B cell (primary cell): ENCODE measurements around the gene DDHD1. TPM values are rescaled to one million over a fixed set of nuclear protein-coding genes. Genes with fewer than 3 reads are reported as not detected.

Source experiments
- ATAC-seq: fragments of 200-7000 bp; cut with Tn5 transposase; one replicate; pipeline ENCODE4 v1.10.0; 2021; ENCODE audit warnings: low read depth, mild to moderate bottlenecking, moderate number of reproducible peaks, moderate library complexity
- CTCF ChIA-PET: fragments of 350-600 bp; sonication (Branson Sonifier 250); formaldehyde crosslinking; loops from one replicate; lab custom pipeline; 2021; ENCODE audit warnings: antibody characterized with exemption, inconsistent platforms; lab: Charles Lee
- POLR2A ChIA-PET: fragments of 350-600 bp; sonication (Branson Sonifier 250); formaldehyde crosslinking; loops from one replicate; lab custom pipeline; 2021; ENCODE audit warnings: antibody characterized with exemption; lab: Charles Lee
- DNase-seq: peaks from one replicate; pipeline ENCODE4 v3.0.0; 2013
- H2AFZ ChIP-seq: 2 replicates; pipeline ENCODE4 v1.6.1; 2012; ENCODE audit warnings: mild to moderate bottlenecking, low read depth, low read length; ENCODE audit not compliant: insufficient read depth, poor library complexity, severe bottlenecking
- H3K27ac ChIP-seq, 2 donors: 1 replicate in 1 of 2; 2 replicates in 1 of 2; pipeline ENCODE4 v1.5.1; 2012 to 2013; ENCODE audit warnings: low read length in 2 of 2, mild to moderate bottlenecking in 2 of 2, moderate library complexity in 1 of 2
- H3K27me3 ChIP-seq, 4 experiments: fragments of 200-600 bp in 1 of 4; sonication (generic) in 1 of 4; replicated peaks in 1 of 4; 1 replicate in 2 of 4; 2 replicates in 2 of 4; pipeline versions ENCODE4 v1.6.1 to v1.7.0; 2013 to 2016; ENCODE audit warnings: low read length in 3 of 4, mild to moderate bottlenecking in 2 of 4, mixed read lengths in 1 of 4, moderate library complexity in 1 of 4; ENCODE audit not compliant: insufficient read depth in 4 of 4, control insufficient read depth in 3 of 4; ENCODE audit errors: control extremely low read depth in 1 of 4
- H3K36me3 ChIP-seq, 2 experiments: replicated peaks in 1 of 2; 1 replicate in 1 of 2; 2 replicates in 1 of 2; pipeline versions ENCODE4 v1.6.1 to v1.7.1; 2013; ENCODE audit warnings: low read length in 1 of 2; ENCODE audit not compliant: insufficient read depth in 2 of 2, control insufficient read depth in 1 of 2; ENCODE audit errors: control extremely low read depth in 1 of 2, extremely low read depth in 1 of 2
- H3K4me1 ChIP-seq, 2 donors: fragments of 200-600 bp in 1 of 2; sonication (generic) in 1 of 2; 1 replicate in 1 of 2; 2 replicates in 1 of 2; pipeline versions ENCODE4 v1.5.1 to v1.6.1; 2013 to 2017; ENCODE audit warnings: low read length in 2 of 2; ENCODE audit not compliant: control insufficient read depth in 2 of 2, insufficient read depth in 2 of 2
- H3K4me2 ChIP-seq: replicated peaks from 2 replicates; pipeline ENCODE3; 2012; ENCODE audit warnings: mild to moderate bottlenecking, low read depth, low read length; ENCODE audit not compliant: poor library complexity, severe bottlenecking
- H3K4me3 ChIP-seq, 5 experiments: fragments of 200-600 bp in 1 of 5; sonication (generic) in 1 of 5; 1 replicate in 3 of 5; 2 replicates in 2 of 5; pipeline versions ENCODE4 v1.5.1 to v1.7.0; 2011 to 2016; ENCODE audit warnings: low read length in 4 of 5, mild to moderate bottlenecking in 4 of 5, low read depth in 2 of 5, control low read depth in 1 of 5, moderate library complexity in 1 of 5; ENCODE audit not compliant: insufficient read depth in 1 of 5; ENCODE audit errors: control extremely low read depth in 1 of 5, extremely low read depth in 1 of 5
- H3K79me2 ChIP-seq: fragments of 200-600 bp; sonication (generic); one replicate; pipeline ENCODE4 v1.6.0; 2016; ENCODE audit warnings: low read length; ENCODE audit not compliant: control insufficient read depth, insufficient read depth
- H3K9ac ChIP-seq: fragments of 200-600 bp; sonication (generic); 2 replicates; pipeline ENCODE4 v1.6.1; 2017; ENCODE audit warnings: mild to moderate bottlenecking, low read length, moderate library complexity
- H3K9me3 ChIP-seq, 3 donors: one replicate each; pipeline versions ENCODE4 v1.6.1 to v1.7.1; 2013; ENCODE audit warnings: low read length in 2 of 3; ENCODE audit not compliant: control insufficient read depth in 2 of 3, insufficient read depth in 1 of 3; ENCODE audit errors: control extremely low read depth in 1 of 3
- H4K20me1 ChIP-seq: 2 replicates; pipeline ENCODE4 v1.6.0; 2012; ENCODE audit warnings: mild to moderate bottlenecking, low read length; ENCODE audit not compliant: insufficient read depth, control insufficient read depth, poor library complexity, severe bottlenecking
- H3K27ac Mint-ChIP-seq: one replicate; pipeline ENCODE4 v1.8.0; 2021; ENCODE audit warnings: mixed read lengths
- H3K27me3 Mint-ChIP-seq: one replicate; pipeline ENCODE4 v1.8.0; 2021; ENCODE audit warnings: mixed read lengths
- H3K4me1 Mint-ChIP-seq: one replicate; pipeline ENCODE4 v1.8.0; 2021; ENCODE audit warnings: mixed read lengths
- H3K4me3 Mint-ChIP-seq: one replicate; pipeline ENCODE4 v1.8.0; 2021; ENCODE audit warnings: mixed read lengths
- H3K9me3 Mint-ChIP-seq: one replicate; pipeline ENCODE4 v1.8.0; 2022; ENCODE audit warnings: mixed read lengths; ENCODE audit not compliant: insufficient read depth
- EZH2 ChIP-seq: IDR thresholded peaks from 2 replicates; pipeline ENCODE4 v1.6.1; 2012; ENCODE audit warnings: borderline replicate concordance, low read depth, mild to moderate bottlenecking, moderate library complexity, low read length; ENCODE audit not compliant: insufficient read depth, poor library complexity, severe bottlenecking
- WGBS: methylation state at CpG from one replicate; pipeline ENCODE4 v1.1.5; 2013; ENCODE audit warnings: missing lambda C conversion rate; ENCODE audit not compliant: insufficient coverage; 5-methylcytosine and 5-hydroxymethylcytosine counted together
- intact Hi-C: fragments of 100-400 bp; cut with micrococcal nuclease; formaldehyde crosslinking; loops from one replicate; pipeline ENCODE4 v1.10.0; 2022
- polyA plus RNA-seq: library from polyadenylated mRNA; depleted of rRNA; stranded (reverse); fragments of >200 nt; gene quantifications from 2 replicates; pipeline ENCODE4 v1.2.3, GENCODE V29; 2012
- total RNA-seq, 2 donors: library from RNA; stranded (reverse); fragments of 120-200 nt in 1 of 2; gene quantifications; 1 replicate in 1 of 2; 2 replicates in 1 of 2; pipeline versions ENCODE4 v1.2.3 to v1.2.4, GENCODE V29; 2013 to 2022
- TF ChIP-seq, protein P1 (sequence below): fragments of 200-600 bp; IDR thresholded peaks from one replicate; pipeline ENCODE4 v1.8.0; 2022; ENCODE audit warnings: antibody characterized with exemption, mild to moderate bottlenecking

DDHD1 gene
- total and polyA plus RNA-seq, 2 donors (not counting 1 experiment from before 2014, with no cell fraction given), result 7.1 to 75.4 TPM

DNA sequence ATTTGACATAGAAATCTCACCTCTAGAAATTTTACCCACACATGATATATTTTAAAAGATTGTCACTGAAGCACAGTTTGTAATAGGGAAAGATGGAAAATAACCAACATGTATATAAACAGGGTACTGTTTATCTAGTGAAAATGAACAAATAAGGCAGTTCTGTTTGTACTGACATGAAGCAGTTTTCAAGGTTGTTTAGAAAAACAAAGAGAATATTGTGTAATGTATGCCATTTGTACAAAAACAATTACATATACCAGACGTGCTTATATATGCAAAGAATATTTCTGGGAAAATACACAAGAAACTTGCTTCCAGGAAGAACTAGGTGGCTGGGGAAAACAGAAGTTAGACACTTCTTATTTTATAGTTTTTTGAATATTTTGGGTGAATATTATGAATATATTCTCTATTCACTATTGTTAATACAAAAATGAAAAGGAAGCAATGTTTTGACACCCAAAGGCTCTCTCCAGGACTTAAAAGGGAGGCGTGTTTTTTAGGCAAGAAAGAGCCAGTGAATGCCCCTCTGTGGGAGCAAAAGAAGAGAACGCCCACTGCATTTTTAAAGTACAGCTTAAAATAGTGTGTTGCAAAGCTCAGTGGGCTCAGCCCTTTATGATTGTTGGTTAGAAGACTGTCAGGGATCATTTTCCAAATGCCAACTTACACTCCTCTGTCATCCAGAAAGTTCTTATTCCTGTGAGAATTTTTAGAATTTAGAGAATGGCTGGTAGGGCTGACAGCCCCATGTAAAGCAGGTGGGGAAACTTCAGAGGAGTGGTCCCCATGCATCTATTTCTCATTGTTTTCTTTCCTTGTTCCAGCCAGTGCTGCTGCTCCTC, 142.7 kb downstream of the DDHD1 start:
- Mint-ChIP-seq H3K27me3 (peaks cover 7% of the 10 kb centered on the region), H3K27ac (no peak overlapping the region), H3K9me3 (no peaks in the 10 kb centered on the region), H3K4me3 (no peak overlapping the region), H3K4me1 (no peaks in the 10 kb centered on the region)
- POLR2A ChIA-PET, result no interaction called here
- Histone ChIP-seq H3K9ac (no peak overlapping the region), H3K27ac (no peak overlapping the region), H4K20me1 (no peaks in the 10 kb centered on the region), H3K27me3 (no peaks in the 10 kb centered on the region), H3K4me1 (no peaks in the 10 kb centered on the region), H2AFZ (no peak overlapping the region), H3K4me2 (no peak overlapping the region), H3K36me3 (no peaks in the 10 kb centered on the region), H3K79me2 (no peaks in the 10 kb centered on the region), H3K9me3 (no peaks in the 10 kb centered on the region), H3K4me3 (no peak overlapping the region)
- intact Hi-C loops, result no loop called here
- no peak for TF ChIP-seq EZH2
- DNase-seq, result no peak
- ATAC-seq, result no peak
- CTCF ChIA-PET, result no interaction called here
- 89% methylated on average over 2 of the region's 3 CpGs for WGBS

DNA sequence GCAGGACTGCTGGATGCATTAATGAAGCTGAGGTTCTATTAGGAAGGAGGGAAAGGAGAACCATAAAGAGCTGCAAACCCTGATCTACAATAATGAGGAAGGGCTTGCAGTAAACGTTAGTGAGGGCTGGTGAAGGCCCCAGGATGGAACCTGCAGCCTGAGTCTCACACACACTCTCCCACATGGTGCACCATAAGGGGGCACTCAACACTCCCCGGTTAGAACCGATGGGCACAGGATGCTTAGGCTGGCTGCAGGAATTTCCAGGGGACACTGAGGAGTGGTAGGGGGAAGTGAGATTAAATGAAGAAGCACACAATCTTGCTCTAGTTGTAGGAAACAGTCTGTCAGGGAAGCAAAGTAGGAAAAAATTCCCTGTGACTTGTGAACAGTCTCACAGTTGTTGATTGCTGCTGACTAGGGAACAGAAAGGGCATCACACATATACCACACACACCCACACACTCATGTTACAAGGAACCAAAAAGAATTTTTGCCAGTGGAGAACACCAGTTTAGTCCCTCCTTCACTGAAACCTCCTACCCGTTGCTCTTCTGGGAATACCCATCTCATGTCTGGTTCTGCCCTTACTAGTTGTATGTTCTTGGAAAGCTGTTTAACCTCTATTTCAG, 146.1 kb downstream of the DDHD1 start:
- CTCF ChIA-PET, result no interaction called here
- H3K27ac Mint-ChIP-seq, result no peak overlapping the region
- TF ChIP-seq, protein P1, sequence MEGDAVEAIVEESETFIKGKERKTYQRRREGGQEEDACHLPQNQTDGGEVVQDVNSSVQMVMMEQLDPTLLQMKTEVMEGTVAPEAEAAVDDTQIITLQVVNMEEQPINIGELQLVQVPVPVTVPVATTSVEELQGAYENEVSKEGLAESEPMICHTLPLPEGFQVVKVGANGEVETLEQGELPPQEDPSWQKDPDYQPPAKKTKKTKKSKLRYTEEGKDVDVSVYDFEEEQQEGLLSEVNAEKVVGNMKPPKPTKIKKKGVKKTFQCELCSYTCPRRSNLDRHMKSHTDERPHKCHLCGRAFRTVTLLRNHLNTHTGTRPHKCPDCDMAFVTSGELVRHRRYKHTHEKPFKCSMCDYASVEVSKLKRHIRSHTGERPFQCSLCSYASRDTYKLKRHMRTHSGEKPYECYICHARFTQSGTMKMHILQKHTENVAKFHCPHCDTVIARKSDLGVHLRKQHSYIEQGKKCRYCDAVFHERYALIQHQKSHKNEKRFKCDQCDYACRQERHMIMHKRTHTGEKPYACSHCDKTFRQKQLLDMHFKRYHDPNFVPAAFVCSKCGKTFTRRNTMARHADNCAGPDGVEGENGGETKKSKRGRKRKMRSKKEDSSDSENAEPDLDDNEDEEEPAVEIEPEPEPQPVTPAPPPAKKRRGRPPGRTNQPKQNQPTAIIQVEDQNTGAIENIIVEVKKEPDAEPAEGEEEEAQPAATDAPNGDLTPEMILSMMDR, result no peak
- TF ChIP-seq EZH2, result no peak

More for the DNA sequence above, 146.1 kb downstream of the DDHD1 start:
- Histone ChIP-seq H3K9me3 (no peaks in the 10 kb centered on the region), H3K4me1 (no peaks in the 10 kb centered on the region), H4K20me1 (no peaks in the 10 kb centered on the region), H3K4me2 (no peak overlapping the region), H2AFZ (no peak overlapping the region), H3K27me3 (no peaks in the 10 kb centered on the region), H3K27ac (no peak overlapping the region), H3K4me3 (no peak overlapping the region), H3K79me2 (no peaks in the 10 kb centered on the region), H3K9ac (no peak overlapping the region), H3K36me3 (no peaks in the 10 kb centered on the region)
- Mint-ChIP-seq H3K27me3 (no peaks in the 10 kb centered on the region), H3K4me1 (no peaks in the 10 kb centered on the region), H3K9me3 (no peaks in the 10 kb centered on the region), H3K4me3 (no peak overlapping the region)
- POLR2A ChIA-PET, result no interaction called here
- DNase-seq (no peak), ATAC-seq (no peak)
- intact Hi-C loops, result no loop called here
- 65% methylated on average over 2 of the region's 4 CpGs for WGBS
